ENCODE results near the gene HSPB7. TPM values are rescaled to one million over a fixed set of nuclear protein-coding genes. Genes with fewer than 3 reads are reported as not detected.

Gene HSPB7
- polyA plus RNA-seq, 1 donor (not counting 4 experiments of a cell fraction or from before 2014, with no cell fraction given), result 0.05 TPM

- peaks cover 9% of the 10 kb centered on the region for H3K27me3 ChIP-seq (ENCODE audit: control insufficient read depth, extremely low read depth, insufficient read depth, low read length)
- no peaks in the 10 kb centered on the region for H3K9me3 ChIP-seq (ENCODE audit: control insufficient read depth, low read depth, low read length)
- no peaks in the 10 kb centered on the region for H4K20me1 ChIP-seq (ENCODE audit: control insufficient read depth, extremely low read depth, insufficient read depth, low read length)
- H3K9ac ChIP-seq (ENCODE audit: control insufficient read depth, extremely low read depth, insufficient read depth, low read length), result no peak overlapping the region
- FAIRE-seq, result no peak
- no peak overlapping the region for H2AFZ ChIP-seq (ENCODE audit: control insufficient read depth, low read length)
- no peaks in the 10 kb centered on the region for H3K9me1 ChIP-seq (ENCODE audit: control insufficient read depth, extremely low read depth, insufficient read depth, low read length)
- TF ChIP-seq CTCF (optimal IDR thresholded peaks at IDR 0.05 in 1 of 3, IDR thresholded peaks at IDR 0.05 in 1 of 3, conservative IDR thresholded peaks at IDR 0.05 in 1 of 3; ENCODE audit: extremely low read depth in 1 of 3, insufficient read depth in 2 of 3, low read length in 3 of 3) (no peak), EZH2 (IDR thresholded peaks at IDR 0.05; ENCODE audit: low read length) (no peak)
- dilution Hi-C loops (cut with MboI; ENCODE audit: extremely low pct_ligation_motif_present, low sequenced_read_pairs), result no loop called here
- no peak overlapping the region for H3K4me3 ChIP-seq (ENCODE audit: control insufficient read depth in 2 of 3, extremely low read depth in 1 of 3, insufficient read depth in 2 of 3, low read depth in 1 of 3, low read length in 3 of 3)
- H3K79me2 ChIP-seq (ENCODE audit: control insufficient read depth, insufficient read depth, low read length), result no peaks in the 10 kb centered on the region
- H3K4me1 ChIP-seq (ENCODE audit: control insufficient read depth, extremely low read depth, insufficient read depth, low read length), result peaks cover 2% of the 10 kb centered on the region
- H3K36me3 ChIP-seq (ENCODE audit: control insufficient read depth in 2 of 2, extremely low read depth in 1 of 2, insufficient read depth in 2 of 2, low read length in 2 of 2), result no peaks in the 10 kb centered on the region
- no peak overlapping the region for H3K27ac ChIP-seq (ENCODE audit: control insufficient read depth, insufficient read depth, low read length)
- no peak for DNase-seq (ENCODE audit: low read depth, low spot score)
- H3K4me2 ChIP-seq (ENCODE audit: control insufficient read depth, extremely low read depth, insufficient read depth, low read depth, low read length), result no peak overlapping the region
These were observed 46.9 kb upstream of the HSPB7 start for GRCh38 chr1:16064536-16065268.

- H3K9me1 ChIP-seq (ENCODE audit: control insufficient read depth, extremely low read depth, insufficient read depth, low read length), result no peaks in the 10 kb centered on the region
- peaks cover 2% of the 10 kb centered on the region for H3K4me1 ChIP-seq (ENCODE audit: control insufficient read depth, extremely low read depth, insufficient read depth, low read length)
- H3K27ac ChIP-seq (ENCODE audit: control insufficient read depth, insufficient read depth, low read length), result no peak overlapping the region
- no peaks in the 10 kb centered on the region for H3K79me2 ChIP-seq (ENCODE audit: control insufficient read depth, insufficient read depth, low read length)
- dilution Hi-C loops (cut with MboI; ENCODE audit: extremely low pct_ligation_motif_present, low sequenced_read_pairs), result no loop called here
- H4K20me1 ChIP-seq (ENCODE audit: control insufficient read depth, extremely low read depth, insufficient read depth, low read length), result no peaks in the 10 kb centered on the region
- no peak for DNase-seq (ENCODE audit: low read depth, low spot score)
- no peak for FAIRE-seq
- peaks cover 9% of the 10 kb centered on the region for H3K27me3 ChIP-seq (ENCODE audit: control insufficient read depth, extremely low read depth, insufficient read depth, low read length)
- no peak overlapping the region for H3K9ac ChIP-seq (ENCODE audit: control insufficient read depth, extremely low read depth, insufficient read depth, low read length)
- no peak overlapping the region for H3K4me2 ChIP-seq (ENCODE audit: control insufficient read depth, extremely low read depth, insufficient read depth, low read depth, low read length)
- TF ChIP-seq EZH2 (IDR thresholded peaks at IDR 0.05; ENCODE audit: low read length), result no peak
- no peak for TF ChIP-seq CTCF (optimal IDR thresholded peaks at IDR 0.05 in 1 of 3, IDR thresholded peaks at IDR 0.05 in 1 of 3, conservative IDR thresholded peaks at IDR 0.05 in 1 of 3; ENCODE audit: extremely low read depth in 1 of 3, insufficient read depth in 2 of 3, low read length in 3 of 3)
- no peak overlapping the region for H2AFZ ChIP-seq (ENCODE audit: control insufficient read depth, low read length)
- no peaks in the 10 kb centered on the region for H3K9me3 ChIP-seq (ENCODE audit: control insufficient read depth, low read depth, low read length)
- no peak overlapping the region for H3K4me3 ChIP-seq (ENCODE audit: control insufficient read depth in 2 of 3, extremely low read depth in 1 of 3, insufficient read depth in 2 of 3, low read depth in 1 of 3, low read length in 3 of 3)
- H3K36me3 ChIP-seq (ENCODE audit: control insufficient read depth in 2 of 2, extremely low read depth in 1 of 2, insufficient read depth in 2 of 2, low read length in 2 of 2), result no peaks in the 10 kb centered on the region
These were observed 46.1 kb upstream of the HSPB7 start for GRCh38 chr1:16063921-16064320.
